ENCODE data around the gene CDC16. TPM values are rescaled to one million over a fixed set of nuclear protein-coding genes. Genes with fewer than 3 reads are reported as not detected.

CDC16 gene
- total and polyA plus RNA-seq, 2 of the 13 experiments (the other 11 are each of a cell fraction or from before 2014, with no cell fraction given): 24.2 to 60.9 TPM

DNA sequence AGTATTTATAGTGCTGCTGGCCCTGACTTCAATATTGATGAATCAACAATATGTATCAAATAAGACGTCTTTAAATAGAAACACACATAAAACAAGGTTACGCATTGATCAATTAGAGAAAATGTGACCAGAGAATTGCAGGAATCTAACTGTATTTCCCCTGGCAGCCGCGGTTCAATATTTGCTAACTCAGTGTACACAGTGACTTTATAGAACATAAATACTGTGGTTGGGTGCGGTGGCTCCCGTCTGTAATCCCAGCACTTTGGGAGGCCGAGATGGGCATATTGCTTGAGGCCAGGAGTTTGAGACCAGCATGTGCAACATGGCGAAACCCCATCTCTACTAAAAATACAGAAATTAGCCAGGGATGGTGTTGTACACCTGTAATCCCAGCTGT lies 23.9 kb downstream of the CDC16 start:
- Histone ChIP-seq H3K27me3 (ENCODE audit: control insufficient read depth in 1 of 2, insufficient read depth in 2 of 2, low read length in 2 of 2) (no peaks in the 10 kb centered on the region), H3K27ac (ENCODE audit: extremely low read length, insufficient read depth, low read length) (no peak overlapping the region), H3K4me3 (replicated peaks in 1 of 3; ENCODE audit: insufficient read depth in 1 of 3, low read depth in 2 of 3, low read length in 3 of 3) (no peak overlapping the region), H3K4me2 (ENCODE audit: low read depth, low read length) (no peak overlapping the region), H3K36me3 (replicated peaks in 1 of 2; ENCODE audit: control insufficient read depth in 1 of 2, insufficient read depth in 2 of 2, low read length in 2 of 2) (peaks cover 24 to 80% of the 10 kb centered on the region in 2 experiments), H3K9me3 (ENCODE audit: low read length) (no peaks in the 10 kb centered on the region), H4K20me1 (ENCODE audit: insufficient read depth, low read length) (no peaks in the 10 kb centered on the region), H2AFZ (ENCODE audit: low read length) (no peak overlapping the region), H3K4me1 (ENCODE audit: insufficient read depth, low read length) (no peaks in the 10 kb centered on the region), H3K9ac (ENCODE audit: insufficient read depth, low read depth, low read length) (no peak overlapping the region), H3K79me2 (ENCODE audit: insufficient read depth, low read length) (no peaks in the 10 kb centered on the region)
- WGBS (ENCODE audit: low lambda C conversion rate): 99% methylated on average over 8 of the region's 8 CpGs
- POLR2A ChIA-PET: no interaction called here
- in situ Hi-C loops (cut with HindIII; ENCODE audit: extremely low pct_ligation_motif_present, low pct_unique_long_range_greater_than_20kb): no loop called here
- no TSS peak for BruUV-seq (replicated peaks)
- FAIRE-seq: no peak
- TF ChIP-seq ZNF331 (CRISPR knock-in tag; IDR thresholded peaks at IDR 0.05) (no peak), BORCS8-MEF2B (CRISPR knock-in tag; IDR thresholded peaks at IDR 0.05) (no peak), MAFK (conservative IDR thresholded peaks at IDR 0.05 in 1 of 2, IDR thresholded peaks at IDR 0.05 in 1 of 2; ENCODE audit: low read length in 2 of 2) (peak in 1 of 2 experiments; percentile 13; a peak in 1 of 4 replicates), ZNF550 (CRISPR knock-in tag; IDR thresholded peaks at IDR 0.05; ENCODE audit: borderline replicate concordance) (no peak)
- DNase-seq (ENCODE audit: low spot score): no peak
- ATAC-seq: no peak
- intact Hi-C loops (cut with micrococcal nuclease; ENCODE audit: unreplicated experiment): no loop called here
- CTCF ChIA-PET (ENCODE audit: low intra/inter-chr PET ratio, low total read pairs): no interaction called here

DNA sequence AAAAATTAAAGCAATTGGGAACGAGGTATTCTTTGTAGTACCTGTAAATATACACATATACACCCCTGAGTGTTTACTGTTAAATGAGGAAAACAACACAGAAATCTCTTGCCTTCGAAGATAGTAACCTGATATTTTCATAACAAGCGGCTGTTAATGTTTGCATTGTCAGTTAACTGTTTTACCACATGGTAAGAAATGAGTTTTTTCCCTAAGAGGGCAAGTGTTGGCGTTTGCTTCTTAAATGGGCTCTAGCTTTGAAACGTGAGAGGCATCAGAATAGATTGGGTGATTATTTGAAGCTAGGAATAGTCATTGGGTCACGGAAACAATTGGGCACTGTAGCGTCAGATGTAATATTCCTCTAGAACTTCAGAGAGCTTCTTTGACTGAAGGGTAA lies 24.7 kb downstream of the CDC16 start:
- Histone ChIP-seq H3K4me3 (replicated peaks in 1 of 3; ENCODE audit: insufficient read depth in 1 of 3, low read depth in 2 of 3, low read length in 3 of 3) (no peak overlapping the region), H3K4me1 (ENCODE audit: insufficient read depth, low read length) (no peaks in the 10 kb centered on the region), H3K36me3 (replicated peaks in 1 of 2; ENCODE audit: control insufficient read depth in 1 of 2, insufficient read depth in 2 of 2, low read length in 2 of 2) (peaks cover 25 to 83% of the 10 kb centered on the region in 2 experiments), H4K20me1 (ENCODE audit: insufficient read depth, low read length) (no peaks in the 10 kb centered on the region), H3K9me3 (ENCODE audit: low read length) (no peaks in the 10 kb centered on the region), H3K9ac (ENCODE audit: insufficient read depth, low read depth, low read length) (no peak overlapping the region), H3K27ac (ENCODE audit: extremely low read length, insufficient read depth, low read length) (no peak overlapping the region), H3K4me2 (ENCODE audit: low read depth, low read length) (no peak overlapping the region), H3K27me3 (ENCODE audit: control insufficient read depth in 1 of 2, insufficient read depth in 2 of 2, low read length in 2 of 2) (no peaks in the 10 kb centered on the region), H2AFZ (ENCODE audit: low read length) (no peak overlapping the region), H3K79me2 (ENCODE audit: insufficient read depth, low read length) (no peaks in the 10 kb centered on the region)
- intact Hi-C loops (cut with micrococcal nuclease; ENCODE audit: unreplicated experiment): no loop called here
- in situ Hi-C loops (cut with HindIII; ENCODE audit: extremely low pct_ligation_motif_present, low pct_unique_long_range_greater_than_20kb): no loop called here
- WGBS (ENCODE audit: low lambda C conversion rate): 97% methylated on average over 7 of the region's 7 CpGs
- TF ChIP-seq, protein P1, sequence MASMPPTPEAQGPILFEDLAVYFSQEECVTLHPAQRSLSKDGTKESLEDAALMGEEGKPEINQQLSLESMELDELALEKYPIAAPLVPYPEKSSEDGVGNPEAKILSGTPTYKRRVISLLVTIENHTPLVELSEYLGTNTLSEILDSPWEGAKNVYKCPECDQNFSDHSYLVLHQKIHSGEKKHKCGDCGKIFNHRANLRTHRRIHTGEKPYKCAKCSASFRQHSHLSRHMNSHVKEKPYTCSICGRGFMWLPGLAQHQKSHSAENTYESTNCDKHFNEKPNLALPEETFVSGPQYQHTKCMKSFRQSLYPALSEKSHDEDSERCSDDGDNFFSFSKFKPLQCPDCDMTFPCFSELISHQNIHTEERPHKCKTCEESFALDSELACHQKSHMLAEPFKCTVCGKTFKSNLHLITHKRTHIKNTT (CRISPR knock-in tag; IDR thresholded peaks at IDR 0.05): no peak
- no peak for TF ChIP-seq ZNF33B (CRISPR knock-in tag; IDR thresholded peaks at IDR 0.05)
- TF ChIP-seq NFE2L1 (CRISPR knock-in tag; IDR thresholded peaks at IDR 0.05; ENCODE audit: borderline replicate concordance): no peak
- no peak for TF ChIP-seq SMARCC2 (IDR thresholded peaks at IDR 0.05)
- no peak for TF ChIP-seq ZNF343 (CRISPR knock-in tag; IDR thresholded peaks at IDR 0.05)
- no peak for TF ChIP-seq E2F5 (CRISPR knock-in tag; conservative IDR thresholded peaks at IDR 0.05)
- no peak for TF ChIP-seq ZNF12 (CRISPR knock-in tag; IDR thresholded peaks at IDR 0.05)
- TF ChIP-seq ZNF788 (CRISPR knock-in tag; IDR thresholded peaks at IDR 0.05; ENCODE audit: borderline replicate concordance): no peak
- no peak for TF ChIP-seq GTF3A (CRISPR knock-in tag; conservative IDR thresholded peaks at IDR 0.05)
- TF ChIP-seq BCL6 (CRISPR knock-in tag; IDR thresholded peaks at IDR 0.05): no peak
- ATAC-seq (no peak), FAIRE-seq (no peak), DNase-seq (ENCODE audit: low spot score) (no peak)
- no TSS peak for BruUV-seq (replicated peaks)
- POLR2A ChIA-PET: no interaction called here
- CTCF ChIA-PET (ENCODE audit: low intra/inter-chr PET ratio, low total read pairs): no interaction called here
